ENCODE results near the gene CAVIN4.

The CAVIN4 gene

DNA sequence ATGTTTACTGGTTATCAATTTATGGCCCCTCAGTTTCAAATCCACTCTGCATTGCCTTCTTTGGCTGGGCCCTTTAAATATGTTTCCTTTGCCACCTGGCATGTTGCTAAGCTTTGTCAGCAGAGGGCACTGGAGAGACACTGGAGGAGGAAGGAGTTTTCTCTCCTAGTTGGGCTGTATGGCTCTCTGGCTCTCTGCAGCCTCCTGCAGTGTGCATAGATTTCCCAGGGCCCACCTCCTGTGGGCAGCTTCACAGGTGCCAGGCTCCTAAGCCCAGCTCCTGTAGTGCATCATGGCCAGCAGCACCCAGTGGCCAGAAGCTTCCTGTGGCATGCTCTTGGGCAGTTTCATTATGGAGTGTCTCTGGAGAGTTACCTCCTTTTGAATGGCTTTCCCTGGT, 23.3 kb downstream of the CAVIN4 start:
- Histone ChIP-seq H3K27me3 (replicated peaks) (no peaks in the 10 kb centered on the region), H3K36me3 (replicated peaks) (no peaks in the 10 kb centered on the region), H3K4me3 (ENCODE audit: low read depth, low read length) (no peak overlapping the region), H3K27ac (no peak overlapping the region)
- in situ Hi-C loops (cut with HindIII; ENCODE audit: low pct_ligation_motif_present, low sequenced_read_pairs): loop anchor here (25.0 kb wide), 1 partner anchor 711 kb away; no protein-coding TSS in a partner anchor
- TF ChIP-seq CTCF (IDR thresholded peaks at IDR 0.05; ENCODE audit: low read depth, low read length, missing control alignments): peak; percentile 90
- peak; percentile 44 for DNase-seq

- peak; percentile 79 for TF ChIP-seq CTCF (IDR thresholded peaks at IDR 0.05; ENCODE audit: low read depth, low read length, missing control alignments)
- no peaks in the 10 kb centered on the region for H3K36me3 ChIP-seq (replicated peaks)
Measured at GRCh38 chr9:100602342-100602801, 24.5 kb downstream of the CAVIN4 start.

DNA sequence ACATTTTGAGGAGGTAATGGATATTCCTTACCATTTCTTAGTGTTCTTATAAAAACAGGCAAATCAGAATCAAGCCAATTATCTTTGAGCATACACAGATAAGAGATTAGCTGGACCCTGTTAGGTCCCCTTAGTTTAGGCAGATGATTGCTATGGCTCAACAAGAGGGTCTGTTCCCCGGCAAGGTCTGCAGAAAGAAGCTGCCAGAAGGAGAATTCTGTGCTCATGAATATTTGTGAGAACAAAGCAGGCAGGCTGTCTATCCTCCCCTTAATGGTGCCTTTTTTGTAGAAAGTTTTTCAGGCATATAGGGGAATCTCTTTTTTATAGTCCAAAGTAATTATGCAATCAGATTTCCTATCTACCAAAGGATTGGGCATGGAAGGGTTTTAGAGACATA, 27.5 kb downstream of the CAVIN4 start:
- Histone ChIP-seq H3K4me3 (ENCODE audit: low read depth, low read length) (no peak overlapping the region), H3K27ac (no peak overlapping the region), H3K27me3 (replicated peaks) (no peaks in the 10 kb centered on the region), H3K36me3 (replicated peaks) (no peaks in the 10 kb centered on the region)
- TF ChIP-seq CTCF (IDR thresholded peaks at IDR 0.05; ENCODE audit: low read depth, low read length, missing control alignments): no peak
- in situ Hi-C loops (cut with HindIII; ENCODE audit: low pct_ligation_motif_present, low sequenced_read_pairs): loop anchor here (25.0 kb wide), 1 partner anchor 707 kb away; no protein-coding TSS in a partner anchor
- no peak for DNase-seq

More at GRCh38 chr9:100602342-100602801, 24.5 kb downstream of the CAVIN4 start:
- peak; percentile 66 for DNase-seq
- Histone ChIP-seq H3K4me3 (ENCODE audit: low read depth, low read length) (no peak overlapping the region), H3K27me3 (replicated peaks) (no peaks in the 10 kb centered on the region), H3K27ac (no peak overlapping the region)
- in situ Hi-C loops (cut with HindIII; ENCODE audit: low pct_ligation_motif_present, low sequenced_read_pairs): loop anchor here (25.0 kb wide), 1 partner anchor 710 kb away; no protein-coding TSS in a partner anchor

GRCh38 chr9:100619194-100619593, 41.3 kb downstream of the CAVIN4 start:
- Histone ChIP-seq H3K36me3 (replicated peaks) (no peaks in the 10 kb centered on the region), H3K27me3 (replicated peaks) (no peaks in the 10 kb centered on the region), H3K4me3 (ENCODE audit: low read depth, low read length) (no peak overlapping the region), H3K27ac (no peak overlapping the region)
- no peak for DNase-seq
- in situ Hi-C loops (cut with HindIII; ENCODE audit: low pct_ligation_motif_present, low sequenced_read_pairs): loop anchor here (25.0 kb wide), 1 partner anchor 693 kb away; no protein-coding TSS in a partner anchor
- TF ChIP-seq CTCF (IDR thresholded peaks at IDR 0.05; ENCODE audit: low read depth, low read length, missing control alignments): no peak

- no peak for TF ChIP-seq CTCF (IDR thresholded peaks at IDR 0.05; ENCODE audit: low read depth, low read length, missing control alignments)
- in situ Hi-C loops (cut with HindIII; ENCODE audit: low pct_ligation_motif_present, low sequenced_read_pairs): loop anchor here (25.0 kb wide), 1 partner anchor 693 kb away; no protein-coding TSS in a partner anchor
- DNase-seq: no peak
- no peaks in the 10 kb centered on the region for H3K36me3 ChIP-seq (replicated peaks)
- H3K27ac ChIP-seq: no peak overlapping the region
- H3K4me3 ChIP-seq (ENCODE audit: low read depth, low read length): no peak overlapping the region
- H3K27me3 ChIP-seq (replicated peaks): no peaks in the 10 kb centered on the region
Measured at GRCh38 chr9:100619665-100620064, 41.8 kb downstream of the CAVIN4 start.

GRCh38 chr9:100623969-100624368, 46.1 kb downstream of the CAVIN4 start:
- DNase-seq: no peak
- TF ChIP-seq CTCF (IDR thresholded peaks at IDR 0.05; ENCODE audit: low read depth, low read length, missing control alignments): no peak
- Histone ChIP-seq H3K27me3 (replicated peaks) (no peaks in the 10 kb centered on the region), H3K27ac (no peak overlapping the region), H3K4me3 (ENCODE audit: low read depth, low read length) (no peak overlapping the region), H3K36me3 (replicated peaks) (no peaks in the 10 kb centered on the region)
- in situ Hi-C loops (cut with HindIII; ENCODE audit: low pct_ligation_motif_present, low sequenced_read_pairs): loop anchor here (25.0 kb wide), 1 partner anchor 688 kb away; no protein-coding TSS in a partner anchor

All from brain microvascular endothelial cell (primary cell).